Ramos (cell line): ENCODE measurements around the gene TMEM40.
"Not testable (repeated sequence)": the region's sequence is repeated elsewhere in the genome, so short reads cannot be mapped to it uniquely, and the experiment has no call there.

Experiments used
- in situ Hi-C: fragments of 300-500 bp; cut with MboI; formaldehyde crosslinking; loops from one replicate; pipeline ENCODE4 v1.14.3; 2022; ENCODE audit warnings: low sequenced_read_pairs; ENCODE audit not compliant: unreplicated experiment

Gene TMEM40

DNA sequence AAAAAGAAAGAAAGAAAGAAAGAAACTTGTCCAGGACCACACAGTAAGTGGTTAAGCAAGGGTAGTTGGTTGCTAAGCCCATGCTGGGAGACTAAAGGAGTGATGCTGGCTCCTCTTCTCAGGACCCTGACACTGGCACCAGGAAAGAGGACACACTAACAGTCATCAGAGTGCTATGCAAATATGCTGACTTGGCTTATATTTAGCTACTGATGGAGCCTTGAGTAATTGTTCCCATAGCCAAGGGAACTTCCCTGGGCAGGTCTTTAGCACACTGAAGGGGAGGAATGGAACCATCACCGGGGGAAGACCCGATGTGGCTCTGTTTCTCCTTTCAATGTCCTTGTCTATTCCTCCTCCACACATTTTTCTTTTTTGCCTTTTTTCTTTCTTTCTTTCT, 6.2 kb downstream of the TMEM40 start:
- in situ Hi-C loops = no loop called here

DNA sequence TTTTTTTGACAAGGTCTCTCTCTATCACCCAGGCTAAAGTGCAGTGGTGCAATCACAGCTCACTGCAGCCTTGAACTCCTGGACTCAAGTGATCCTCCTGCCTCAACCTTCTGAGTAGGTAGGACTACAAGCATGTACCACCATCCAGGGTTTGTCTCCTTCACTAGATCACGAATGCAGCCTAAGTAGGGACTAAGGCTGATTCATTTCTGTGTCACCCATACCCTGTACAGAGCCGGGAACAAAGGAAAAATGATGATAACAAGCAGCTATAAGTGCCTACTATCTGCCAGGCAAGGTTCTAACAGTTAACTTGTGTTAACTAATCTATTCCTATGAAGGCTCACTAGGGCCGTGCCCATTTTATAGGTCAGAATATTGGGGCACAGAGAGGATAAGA, 7.0 kb downstream of the TMEM40 start:
- in situ Hi-C loops = no loop called here

DNA sequence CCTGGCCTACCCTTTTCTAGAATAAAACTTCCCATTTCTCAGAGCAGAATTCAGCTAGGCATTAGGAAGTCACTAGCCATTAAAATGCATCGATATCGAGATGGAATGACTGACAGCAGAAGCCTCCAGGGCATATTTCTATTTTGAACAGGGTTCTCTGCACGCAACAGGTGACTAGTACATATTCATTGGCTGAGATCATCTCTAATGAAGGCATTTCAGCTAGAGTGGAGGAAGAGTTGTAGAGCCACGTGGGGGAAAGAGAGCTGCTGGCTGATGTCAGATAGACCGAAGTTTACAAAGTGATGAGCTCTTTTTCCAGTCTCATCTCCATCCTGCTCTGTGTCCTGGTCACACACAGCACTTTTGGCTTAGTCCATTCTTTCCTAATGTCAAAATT, 7.5 kb downstream of the TMEM40 start:
- in situ Hi-C loops = no loop called here

DNA sequence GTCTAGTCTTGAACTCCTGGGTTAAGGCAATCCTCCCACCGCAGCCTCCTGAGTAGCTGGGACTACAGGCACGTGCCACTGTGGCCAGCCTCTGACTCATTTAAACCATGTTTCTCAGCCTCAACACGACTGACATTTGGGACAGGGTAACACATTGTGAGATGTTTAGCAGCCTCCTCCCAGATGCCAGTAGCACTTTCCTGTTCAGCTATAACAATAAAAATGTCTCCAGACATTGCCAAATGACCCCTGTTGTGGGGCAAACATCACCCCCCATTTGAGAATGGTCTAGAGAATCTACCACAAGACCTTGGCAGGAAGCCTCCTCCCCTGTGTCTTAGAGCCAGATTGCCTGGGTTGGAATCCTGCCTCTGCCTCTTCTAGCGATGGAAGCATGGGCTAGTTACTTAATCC, 8.4 kb downstream of the TMEM40 start:
- in situ Hi-C loops = no loop called here

DNA sequence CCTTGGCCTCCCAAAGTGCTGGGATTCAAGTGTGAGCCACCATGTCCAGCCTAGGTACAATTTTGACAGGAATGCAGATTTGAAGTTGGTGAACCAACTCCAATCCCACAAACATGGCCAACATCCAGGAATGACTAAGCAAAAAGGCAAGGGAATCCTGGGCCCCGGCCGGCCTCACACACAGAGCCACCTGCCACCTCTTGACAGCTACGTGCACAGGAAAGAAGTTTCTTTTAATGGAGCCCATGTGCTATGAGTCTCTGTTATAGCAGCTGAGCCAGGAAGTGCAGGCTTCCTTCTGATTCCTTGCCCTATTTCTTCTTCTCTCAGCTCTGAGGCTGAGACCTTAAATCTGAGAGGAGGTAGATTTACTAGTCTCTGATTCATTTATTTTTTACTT, 8.8 kb downstream of the TMEM40 start:
- in situ Hi-C loops = no loop called here

DNA sequence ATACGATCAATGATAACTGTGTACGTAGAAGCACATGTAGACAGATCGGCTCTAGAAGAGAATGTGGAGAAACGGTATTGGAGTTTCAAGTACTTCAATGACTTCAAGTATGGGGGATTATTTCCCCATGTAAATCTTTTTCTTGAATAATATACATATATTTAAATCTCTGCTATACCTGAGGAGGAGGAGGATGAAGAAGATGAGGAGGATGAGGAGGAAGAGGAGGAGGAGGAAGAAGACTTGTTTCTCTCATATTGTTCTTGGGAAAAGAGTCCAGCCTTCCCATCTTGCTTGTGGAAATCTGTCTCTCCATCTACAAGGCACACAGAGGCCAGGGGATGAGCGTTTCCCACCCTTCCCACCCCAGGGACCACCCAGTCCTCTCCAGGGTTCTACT, 10.6 kb downstream of the TMEM40 start:
- in situ Hi-C loops = no loop called here

DNA sequence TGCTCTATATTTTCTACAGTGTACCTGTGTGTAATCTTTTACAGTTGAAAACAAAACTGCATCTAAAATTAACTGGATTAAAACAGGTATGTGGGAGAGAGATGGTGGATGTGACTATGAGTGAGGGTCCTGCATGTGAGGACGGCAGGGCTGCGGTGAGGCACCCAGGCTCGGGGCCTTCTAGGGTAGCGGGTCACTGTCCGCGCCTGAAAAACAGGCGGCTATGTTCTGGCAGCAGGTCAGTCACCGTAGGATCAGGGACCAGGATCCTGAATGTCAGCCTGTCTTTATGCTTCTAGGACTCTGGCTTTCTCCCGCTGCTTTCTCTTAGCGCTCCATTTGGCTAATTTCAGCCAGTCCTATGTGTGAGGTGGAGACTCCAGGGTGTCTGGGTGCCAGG, 12.6 kb downstream of the TMEM40 start:
- in situ Hi-C loops = no loop called here

DNA sequence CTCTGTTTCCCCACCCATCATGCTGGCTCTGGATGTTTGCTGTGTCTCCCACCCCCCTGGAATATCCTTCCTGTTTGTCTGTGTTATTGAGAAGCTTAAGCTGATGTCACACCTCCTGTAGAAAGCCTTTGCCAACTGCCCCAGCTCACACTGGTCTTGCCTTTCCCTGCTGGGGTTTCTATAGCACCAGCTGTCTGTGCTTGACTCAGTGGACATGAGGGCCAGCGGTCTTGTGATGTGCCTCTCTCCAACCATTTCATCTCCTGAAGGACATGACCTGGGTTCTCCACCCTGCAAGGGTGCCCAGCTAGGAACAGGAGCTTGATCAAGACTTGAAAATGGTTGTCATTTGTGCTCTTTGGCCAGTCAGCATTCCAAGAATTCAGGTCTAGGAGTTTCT, 14.7 kb downstream of the TMEM40 start:
- in situ Hi-C loops = no loop called here

DNA sequence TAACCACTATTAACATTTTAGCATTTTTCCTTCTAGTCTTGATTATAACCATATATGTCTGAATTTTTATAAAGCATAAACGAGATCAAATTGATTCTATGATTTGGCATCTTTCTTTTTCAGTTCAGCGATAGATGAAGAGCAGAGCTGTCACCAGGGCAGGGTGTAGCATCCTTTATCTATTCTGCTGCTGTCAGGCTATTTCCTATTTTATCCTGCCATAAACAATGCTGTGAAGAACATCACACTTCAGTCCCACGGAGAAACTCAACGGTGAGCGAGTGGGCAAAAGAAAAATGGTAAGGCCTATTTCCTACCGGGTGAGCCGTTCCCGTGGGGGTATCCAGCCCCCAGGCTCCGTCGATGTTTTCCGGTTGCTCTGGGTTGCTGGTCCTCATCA, 15.5 kb downstream of the TMEM40 start:
- in situ Hi-C loops = no loop called here

DNA sequence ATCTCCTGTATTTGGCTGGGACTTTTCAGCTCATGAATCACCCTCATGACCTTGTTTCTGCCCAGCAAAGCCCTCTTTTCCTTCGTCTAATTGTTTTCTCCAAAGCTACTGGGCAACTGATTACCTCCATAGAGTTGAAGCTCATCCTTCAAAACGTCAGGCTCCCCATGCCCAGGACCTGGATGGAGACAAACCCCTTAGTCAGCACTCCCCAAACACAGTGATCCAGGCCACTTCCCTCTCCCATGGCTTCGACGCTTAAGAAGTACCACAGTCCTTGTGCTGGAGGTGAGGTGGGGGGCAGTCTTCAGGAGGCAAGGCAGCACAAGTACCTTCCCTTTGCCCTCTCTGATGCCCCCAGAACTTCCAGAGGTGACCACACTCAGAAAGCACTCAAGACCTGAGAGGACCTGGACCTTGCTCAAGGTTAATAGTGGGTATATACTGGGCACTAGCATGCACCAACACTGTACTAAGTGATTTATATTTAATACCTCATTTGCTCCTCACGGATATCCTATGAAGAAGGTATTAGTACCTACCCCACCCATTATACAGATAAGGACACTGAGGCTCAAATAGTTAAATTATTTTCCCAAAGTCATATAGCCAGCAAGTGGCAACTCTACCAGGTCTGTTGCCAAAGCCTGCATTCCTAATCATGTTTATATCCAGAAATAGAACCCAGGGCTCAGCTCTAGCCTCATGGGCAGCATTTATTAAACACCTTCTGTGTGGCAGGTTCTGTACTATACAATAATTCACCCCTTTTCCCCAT, 16.5 kb downstream of the TMEM40 start:
- in situ Hi-C loops = no loop called here

DNA sequence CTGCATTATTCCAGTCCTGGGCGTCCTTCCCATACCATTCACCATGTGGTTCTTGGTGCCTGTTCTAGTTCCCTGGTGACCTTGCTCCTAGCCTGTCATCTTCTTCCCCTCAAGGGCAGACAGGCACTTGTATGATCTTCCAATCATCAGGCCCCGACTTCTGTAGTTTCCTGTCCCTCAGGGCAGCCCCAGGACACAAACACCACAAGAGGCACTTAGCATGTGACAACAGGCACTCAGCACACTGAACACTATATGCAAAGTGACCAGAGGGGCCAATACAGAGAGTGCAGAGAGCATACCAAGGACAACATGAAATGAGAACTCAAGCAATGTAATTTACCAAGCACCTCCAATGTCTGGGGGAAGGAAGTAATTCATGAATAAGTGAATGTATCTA, 17.9 kb downstream of the TMEM40 start:
- in situ Hi-C loops = no loop called here

DNA sequence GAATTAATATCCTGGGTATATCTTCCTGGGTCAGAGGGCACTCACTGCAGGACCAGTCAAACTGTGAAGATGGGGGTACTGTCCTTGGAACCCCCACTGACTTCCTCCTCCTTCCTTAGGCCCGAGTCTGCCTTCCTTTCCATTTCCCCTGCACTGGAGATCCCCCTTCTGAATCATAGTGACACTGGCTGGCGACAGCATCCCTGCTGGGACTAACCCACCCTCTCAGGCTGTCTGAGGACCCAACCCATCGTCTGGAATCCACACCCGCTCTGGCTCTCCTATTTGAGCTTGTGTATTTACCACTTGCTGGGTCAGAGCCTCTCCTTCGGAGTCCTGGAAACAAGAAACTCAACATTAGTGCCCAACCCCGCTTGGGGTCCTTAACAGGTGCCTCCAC, 21.2 kb downstream of the TMEM40 start:
- in situ Hi-C loops = no loop called here

DNA sequence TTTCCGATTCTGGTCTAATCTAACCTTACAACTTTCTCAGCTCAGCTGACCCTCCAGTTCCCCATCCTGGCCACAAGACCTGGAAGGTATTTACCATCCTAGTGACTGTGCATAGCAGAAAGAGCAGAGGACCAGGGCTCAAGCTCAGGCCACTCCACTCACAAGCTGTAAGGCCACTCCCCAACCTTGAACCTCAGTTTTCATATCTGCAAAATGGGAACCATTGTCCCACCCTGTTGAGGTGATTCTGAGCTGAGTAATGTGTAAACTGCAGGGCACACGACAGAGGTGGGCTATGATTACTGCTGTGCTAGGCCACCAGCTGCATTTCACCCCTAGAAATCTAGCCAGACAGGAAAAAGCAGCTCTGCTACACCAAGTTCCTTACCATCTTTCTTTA, 21.7 kb downstream of the TMEM40 start:
- in situ Hi-C loops = no loop called here

DNA sequence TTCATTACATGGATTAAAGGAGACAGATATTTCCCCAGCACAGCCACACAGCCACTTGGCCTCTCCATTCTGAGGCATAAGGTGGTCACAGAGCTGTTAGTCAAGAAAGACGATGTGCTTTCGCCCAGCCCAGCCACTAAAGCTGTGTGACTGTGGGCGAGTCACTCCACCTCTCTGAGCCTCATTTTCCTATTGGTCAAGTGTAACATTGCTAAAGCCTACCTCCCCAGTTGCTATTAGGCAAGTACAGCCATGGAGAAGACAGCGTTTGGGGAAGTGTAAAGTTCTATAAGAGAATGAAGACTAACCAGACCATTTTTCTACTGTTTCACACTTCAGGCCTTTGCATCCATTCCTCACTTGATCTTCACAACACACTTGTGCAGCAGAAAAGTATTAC, 24.1 kb downstream of the TMEM40 start:
- in situ Hi-C loops = no loop called here

DNA sequence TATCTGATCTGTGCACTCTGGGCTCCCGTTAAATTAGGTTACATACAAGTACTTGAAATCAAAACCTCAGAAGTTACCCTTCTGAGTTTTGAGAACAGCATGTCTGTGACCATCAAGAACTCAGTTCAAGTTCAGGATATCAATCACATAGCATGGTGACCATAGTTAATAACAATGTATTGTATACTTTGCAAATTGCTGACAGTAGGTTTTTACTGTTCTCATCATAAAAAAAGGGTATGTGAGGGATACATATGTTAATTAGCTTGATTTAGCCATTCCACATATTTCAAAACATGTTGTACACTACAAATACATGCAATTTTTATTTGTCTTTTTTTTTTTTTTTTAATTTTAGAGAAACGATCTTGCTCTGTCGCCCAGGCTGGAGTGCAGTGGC, 25.5 kb downstream of the TMEM40 start:
- in situ Hi-C loops = no loop called here

DNA sequence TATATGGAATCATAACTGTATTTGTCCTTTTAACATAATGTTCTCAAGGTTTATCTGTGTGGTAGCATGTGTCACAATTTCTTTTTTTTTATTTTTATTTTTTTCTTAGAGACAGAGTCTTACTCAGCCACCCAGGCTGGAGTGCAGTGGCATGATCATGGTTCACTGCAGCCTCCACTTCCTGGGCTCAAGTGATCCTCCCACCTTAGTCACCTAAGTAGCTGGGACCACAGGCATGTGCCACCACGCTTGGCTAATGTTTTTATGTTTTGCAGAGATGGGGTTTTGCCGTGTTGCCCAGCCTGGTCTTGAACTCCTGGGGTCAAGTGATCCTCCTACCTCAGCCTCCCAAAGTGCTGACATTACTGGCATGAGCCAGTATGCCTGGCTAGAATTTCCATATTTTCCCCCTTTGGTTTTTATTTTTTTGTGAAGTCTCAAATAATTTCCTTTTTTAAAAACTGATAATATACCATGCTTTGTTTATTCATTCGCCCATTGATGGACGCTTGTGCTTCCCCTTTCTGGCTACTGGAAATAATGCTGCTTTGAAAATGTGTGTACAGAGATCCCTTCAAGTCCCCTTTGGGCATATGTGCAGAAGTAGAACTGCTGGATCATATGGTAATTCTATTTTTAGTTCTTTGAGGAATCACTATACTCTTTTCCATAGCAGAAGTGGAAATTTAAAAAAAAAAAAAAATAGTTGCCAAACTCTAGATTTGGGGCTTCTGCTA, 28.4 kb downstream of the TMEM40 start:
- in situ Hi-C loops = no loop called here

DNA sequence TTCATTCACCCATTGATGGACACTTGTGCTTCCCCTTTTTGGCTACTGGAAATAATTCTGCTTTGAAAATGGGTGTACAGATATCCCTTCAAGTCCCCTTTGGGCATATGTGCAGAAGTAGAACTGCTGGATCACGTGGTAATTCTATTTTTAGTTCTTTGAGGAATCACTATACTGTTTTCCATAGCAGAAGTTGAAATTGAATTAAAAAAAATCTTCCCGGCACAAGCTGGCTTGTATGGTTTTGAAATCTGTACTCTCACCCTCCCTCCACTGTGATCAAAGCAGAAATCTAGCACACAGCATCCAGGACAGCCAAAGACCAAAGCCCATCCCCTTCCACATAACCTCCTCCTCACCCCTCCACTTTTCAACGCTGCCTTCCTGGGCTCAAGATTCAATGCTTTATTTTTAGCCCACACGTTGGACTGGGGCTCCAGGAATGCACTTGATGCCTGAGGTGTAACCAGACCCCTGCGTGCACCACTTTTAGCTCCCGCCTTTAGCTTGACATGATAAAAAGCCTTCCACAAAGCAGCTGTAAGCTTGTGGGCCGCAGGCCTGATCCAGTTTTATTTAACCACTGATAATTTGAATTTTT, 29.9 kb downstream of the TMEM40 start:
- in situ Hi-C loops = no loop called here

DNA sequence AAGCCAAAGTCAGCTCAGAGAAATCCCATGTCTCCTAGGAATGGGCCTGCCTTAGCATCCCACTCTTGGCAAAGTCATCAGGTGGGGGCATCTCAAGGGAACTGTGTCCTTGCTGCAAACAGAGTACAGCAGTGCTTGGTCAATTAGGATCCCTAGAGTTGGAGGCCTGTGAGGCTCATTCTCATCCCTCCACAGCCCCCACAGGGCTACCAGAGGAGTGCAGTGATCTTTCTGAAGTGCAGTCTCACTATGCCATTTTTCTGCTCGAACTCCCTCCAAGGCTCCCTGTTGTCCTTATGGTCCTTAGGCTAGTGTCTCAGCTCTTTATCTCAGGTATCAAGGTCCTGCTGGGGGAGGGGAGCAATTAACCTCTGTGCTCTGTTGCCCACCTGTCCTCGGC, 31.1 kb downstream of the TMEM40 start:
- in situ Hi-C loops = no loop called here

DNA sequence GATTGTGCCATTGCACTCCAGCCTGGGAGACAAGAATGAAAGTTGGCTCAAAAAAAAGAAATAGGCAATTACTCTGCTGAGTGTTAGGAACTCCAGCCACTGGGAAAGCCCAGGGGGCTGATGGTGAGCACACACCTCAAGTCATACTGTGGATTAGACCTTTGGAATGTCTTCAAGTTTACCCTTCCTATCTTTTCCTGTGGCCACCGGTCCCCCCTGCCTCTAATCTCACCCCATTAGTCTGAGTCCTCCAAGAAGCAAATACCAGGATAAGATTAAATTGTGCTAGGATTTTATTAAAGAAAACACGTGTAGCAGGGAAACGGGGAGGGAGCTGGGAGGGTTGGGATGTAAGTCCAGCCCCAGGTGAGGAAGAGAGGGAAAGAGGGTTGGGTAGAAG, 31.6 kb downstream of the TMEM40 start:
- in situ Hi-C loops = no loop called here

DNA sequence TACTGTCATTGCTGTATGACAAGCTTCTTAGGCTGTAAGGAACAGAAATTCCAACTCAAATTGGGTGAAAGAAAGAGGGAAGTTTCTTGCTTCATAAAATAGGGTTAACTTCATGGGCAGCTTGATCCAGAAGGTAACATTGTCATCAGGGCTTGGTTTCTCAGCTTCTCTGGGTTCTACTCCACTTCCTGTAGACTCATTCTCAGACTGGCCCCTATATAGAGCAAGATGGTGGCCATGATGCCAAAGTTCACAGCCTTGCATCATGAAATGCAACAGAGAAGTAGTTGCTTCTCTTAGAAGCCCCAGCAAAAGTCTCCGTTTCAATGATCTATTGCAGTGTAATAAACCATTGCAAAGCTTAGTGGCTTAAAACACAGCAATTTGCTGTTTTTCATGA, 33.6 kb downstream of the TMEM40 start:
- in situ Hi-C loops = no loop called here

DNA sequence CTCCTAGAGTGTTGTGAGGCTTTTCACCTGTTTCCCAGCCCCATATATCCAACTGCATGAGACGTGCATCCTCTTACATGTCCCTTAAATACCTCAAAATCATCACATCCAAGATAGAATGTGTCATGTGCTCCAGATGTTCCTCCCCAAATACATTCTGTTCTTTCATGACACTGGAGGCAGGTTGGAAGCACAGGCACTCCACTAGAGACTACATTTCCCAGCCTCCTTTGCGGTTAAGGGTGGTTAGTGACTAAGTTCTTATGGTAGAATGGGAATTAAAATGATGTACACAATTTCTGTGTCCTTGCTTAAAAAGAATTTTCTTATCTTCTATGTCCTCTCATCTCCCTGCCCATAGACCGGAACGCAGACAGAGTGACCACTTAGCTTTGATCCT, 34.3 kb downstream of the TMEM40 start:
- in situ Hi-C loops = no loop called here

DNA sequence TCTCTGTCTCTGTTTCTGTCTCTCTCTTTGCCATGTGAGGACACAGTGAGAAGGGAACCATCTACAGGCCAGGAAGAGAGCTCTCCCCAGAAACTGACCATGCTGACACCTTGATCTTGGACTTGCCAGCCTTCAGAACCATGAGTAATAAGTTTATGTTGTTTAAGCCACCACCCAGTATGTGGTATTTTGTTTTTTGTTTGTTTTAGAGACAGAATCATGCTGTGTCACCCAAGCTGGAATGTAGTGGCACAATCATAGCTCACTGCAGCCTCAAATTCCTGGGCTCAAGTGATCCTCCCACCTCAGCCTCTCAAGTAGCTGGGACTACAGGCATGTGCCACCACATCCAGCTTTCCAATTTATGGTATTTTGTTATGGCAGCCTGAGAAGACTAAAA, 35.7 kb downstream of the TMEM40 start:
- in situ Hi-C loops = not testable (repeated sequence)
